ENCODE measurements around the gene GPX3.

DNA sequence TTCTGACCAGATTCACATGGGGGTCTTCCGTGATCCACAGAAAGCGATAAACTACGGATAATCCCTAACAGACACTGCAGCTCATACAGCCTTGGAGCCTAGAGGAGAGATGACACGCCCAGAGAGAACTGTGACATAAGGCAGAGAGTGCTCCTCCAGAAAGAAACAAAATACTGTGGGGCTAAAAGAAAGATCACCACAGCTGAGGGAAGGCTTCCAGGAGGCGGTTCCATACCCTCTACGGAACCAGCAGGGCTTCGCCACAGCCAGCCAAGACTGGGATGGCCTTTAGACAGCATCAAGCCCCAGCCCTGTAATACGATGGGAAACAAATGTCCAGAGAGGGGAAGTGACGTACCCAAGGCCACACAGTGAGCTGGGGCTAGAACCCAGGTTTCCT, 19.3 kb downstream of the GPX3 start:
- no peak for TF ChIP-seq REST (IDR thresholded peaks at IDR 0.05; ENCODE audit: low read depth, low read length)
- TF ChIP-seq TEAD4 (IDR thresholded peaks at IDR 0.05; ENCODE audit: borderline replicate concordance, insufficient read depth) = no peak
- no peak for TF ChIP-seq GATA2 (CRISPR knock-in tag; IDR thresholded peaks at IDR 0.05)
- TF ChIP-seq EP300 (IDR thresholded peaks at IDR 0.05; ENCODE audit: borderline replicate concordance in 1 of 2, low read depth in 1 of 2, low read length in 1 of 2) = no peak
- TF ChIP-seq, protein P1, sequence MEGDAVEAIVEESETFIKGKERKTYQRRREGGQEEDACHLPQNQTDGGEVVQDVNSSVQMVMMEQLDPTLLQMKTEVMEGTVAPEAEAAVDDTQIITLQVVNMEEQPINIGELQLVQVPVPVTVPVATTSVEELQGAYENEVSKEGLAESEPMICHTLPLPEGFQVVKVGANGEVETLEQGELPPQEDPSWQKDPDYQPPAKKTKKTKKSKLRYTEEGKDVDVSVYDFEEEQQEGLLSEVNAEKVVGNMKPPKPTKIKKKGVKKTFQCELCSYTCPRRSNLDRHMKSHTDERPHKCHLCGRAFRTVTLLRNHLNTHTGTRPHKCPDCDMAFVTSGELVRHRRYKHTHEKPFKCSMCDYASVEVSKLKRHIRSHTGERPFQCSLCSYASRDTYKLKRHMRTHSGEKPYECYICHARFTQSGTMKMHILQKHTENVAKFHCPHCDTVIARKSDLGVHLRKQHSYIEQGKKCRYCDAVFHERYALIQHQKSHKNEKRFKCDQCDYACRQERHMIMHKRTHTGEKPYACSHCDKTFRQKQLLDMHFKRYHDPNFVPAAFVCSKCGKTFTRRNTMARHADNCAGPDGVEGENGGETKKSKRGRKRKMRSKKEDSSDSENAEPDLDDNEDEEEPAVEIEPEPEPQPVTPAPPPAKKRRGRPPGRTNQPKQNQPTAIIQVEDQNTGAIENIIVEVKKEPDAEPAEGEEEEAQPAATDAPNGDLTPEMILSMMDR (IDR thresholded peaks at IDR 0.05) = no peak
